Stimulated activated CD4-positive, alpha-beta T cell treated with anti-CD3 and anti-CD28 coated beads, TNF-alpha, amount 100 ng/mL, for 48 hours (primary cell): ENCODE measurements around the gene PCDHGB5.
"Not testable (repeated sequence)": the region's sequence is repeated elsewhere in the genome, so short reads cannot be mapped to it uniquely, and the experiment has no call there.

Experiments used
- DNase-seq, 3 donors: peaks; one replicate each; pipeline ENCODE4 v3.0.0-alpha.2; 2020; ENCODE audit warnings: low read depth in 3 of 3

The PCDHGB5 gene

DNA sequence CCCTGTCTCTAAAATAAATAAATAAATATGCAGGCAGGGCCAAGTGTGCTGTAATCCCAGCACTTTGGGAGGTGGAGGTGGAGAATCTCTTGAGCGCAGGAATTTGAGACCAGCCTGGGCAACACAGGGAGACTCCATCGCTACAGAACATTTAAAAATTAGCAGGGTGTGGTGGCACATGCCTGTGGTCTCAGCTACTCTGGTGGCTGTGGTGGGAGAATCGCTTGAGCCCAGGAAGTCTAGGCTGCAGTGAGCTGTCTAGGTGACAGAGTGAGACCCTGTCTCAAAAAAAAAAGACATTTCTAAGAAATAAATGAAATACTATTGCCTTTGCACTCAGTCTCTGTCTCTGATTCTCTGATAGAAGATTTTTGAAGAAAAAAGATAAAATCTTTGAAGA is 13.8 kb downstream of the PCDHGB5 start:
- no peak for DNase-seq

- peak in 1 of 3 donors; percentile 22 for DNase-seq
Measured at GRCh38 chr5:141412854-141413539, 15.2 kb downstream of the PCDHGB5 start, which contains the start of gene PCDHGA10. PCDHGA10 (plus strand) TSS chr5:141412987; CDS start chr5:141413176, 189 bp downstream.

GRCh38 chr5:141413540-141414069 is 15.9 kb downstream of the PCDHGB5 start:
- DNase-seq, result no peak

GRCh38 chr5:141414548-141415274 is 17.0 kb downstream of the PCDHGB5 start:
- not testable (repeated sequence) for DNase-seq

- DNase-seq, result not testable (repeated sequence)
Measured at GRCh38 chr5:141415275-141415618, 17.5 kb downstream of the PCDHGB5 start.

- peak in 2 of 3 donors; percentile 19 to 50 for DNase-seq
Measured at GRCh38 chr5:141417494-141418172, 19.9 kb downstream of the PCDHGB5 start, which contains the start of gene PCDHGB7. PCDHGB7 (plus strand) TSS chr5:141417677; CDS start chr5:141417860, 183 bp downstream.

DNA sequence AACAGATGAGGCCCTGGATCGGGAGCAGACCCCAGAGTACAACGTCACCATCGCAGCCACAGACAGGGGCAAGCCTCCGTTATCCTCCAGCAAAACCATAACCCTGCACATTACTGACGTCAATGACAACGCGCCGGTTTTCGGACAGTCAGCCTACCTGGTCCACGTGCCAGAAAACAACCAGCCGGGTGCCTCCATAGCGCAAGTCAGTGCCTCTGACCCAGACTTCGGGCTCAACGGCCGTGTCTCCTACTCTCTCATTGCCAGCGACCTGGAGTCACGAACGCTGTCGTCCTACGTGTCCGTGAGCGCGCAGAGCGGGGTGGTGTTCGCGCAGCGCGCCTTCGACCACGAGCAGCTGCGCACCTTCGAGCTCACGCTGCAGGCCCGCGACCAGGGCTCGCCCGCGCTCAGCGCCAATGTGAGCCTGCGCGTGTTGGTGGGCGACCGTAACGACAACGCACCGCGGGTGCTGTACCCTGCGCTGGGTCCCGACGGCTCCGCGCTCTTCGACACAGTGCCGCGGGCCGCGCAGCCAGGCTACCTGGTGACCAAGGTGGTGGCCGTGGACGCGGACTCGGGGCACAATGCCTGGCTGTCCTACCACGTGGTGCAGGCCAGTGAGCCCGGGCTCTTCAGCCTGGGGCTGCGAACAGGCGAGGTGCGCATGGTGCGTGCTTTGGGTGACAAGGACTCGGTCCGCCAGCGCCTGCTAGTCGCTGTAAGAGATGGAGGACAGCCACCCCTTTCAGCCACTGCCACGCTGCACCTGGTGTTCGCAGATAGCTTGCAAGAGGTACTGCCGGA is 21.5 kb downstream of the PCDHGB5 start:
- no peak for DNase-seq

GRCh38 chr5:141420855-141421488 is 23.2 kb downstream of the PCDHGB5 start, which contains the start of gene PCDHGA11:
PCDHGA11 (plus strand) TSS chr5:141421051; CDS start chr5:141421228, 177 bp downstream.
- DNase-seq, result peak in 1 of 3 donors; percentile 24

DNA sequence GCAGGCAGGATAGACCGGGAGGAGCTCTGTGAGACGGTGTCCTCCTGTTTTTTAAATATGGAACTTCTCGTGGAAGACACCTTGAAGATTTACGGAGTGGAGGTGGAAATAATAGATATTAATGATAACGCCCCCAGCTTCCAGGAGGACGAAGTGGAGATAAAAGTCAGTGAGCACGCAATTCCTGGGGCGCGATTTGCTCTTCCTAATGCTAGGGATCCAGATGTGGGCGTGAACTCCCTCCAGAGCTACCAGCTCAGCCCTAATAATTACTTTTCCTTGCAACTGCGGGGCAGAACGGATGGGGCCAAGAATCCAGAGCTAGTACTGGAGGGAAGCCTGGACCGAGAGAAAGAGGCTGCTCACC is 23.7 kb downstream of the PCDHGB5 start:
- no peak for DNase-seq

DNA sequence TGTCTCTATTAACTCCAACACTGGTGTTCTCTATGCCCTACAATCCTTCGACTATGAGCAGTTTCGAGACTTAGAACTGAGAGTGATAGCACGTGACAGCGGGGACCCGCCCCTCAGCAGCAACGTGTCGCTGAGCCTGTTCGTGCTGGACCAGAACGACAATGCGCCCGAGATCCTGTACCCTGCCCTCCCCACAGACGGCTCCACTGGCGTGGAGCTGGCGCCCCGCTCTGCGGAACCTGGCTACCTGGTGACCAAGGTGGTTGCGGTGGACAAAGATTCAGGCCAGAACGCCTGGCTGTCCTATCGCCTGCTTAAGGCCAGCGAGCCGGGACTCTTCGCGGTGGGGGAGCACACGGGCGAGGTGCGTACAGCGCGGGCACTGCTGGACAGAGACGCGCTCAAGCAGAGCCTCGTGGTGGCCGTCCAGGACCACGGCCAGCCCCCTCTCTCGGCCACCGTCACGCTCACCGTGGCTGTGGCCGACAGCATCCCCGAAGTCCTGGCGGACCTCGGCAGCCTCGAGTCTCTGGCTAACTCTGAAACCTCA is 25.1 kb downstream of the PCDHGB5 start:
- no peak for DNase-seq

DNA sequence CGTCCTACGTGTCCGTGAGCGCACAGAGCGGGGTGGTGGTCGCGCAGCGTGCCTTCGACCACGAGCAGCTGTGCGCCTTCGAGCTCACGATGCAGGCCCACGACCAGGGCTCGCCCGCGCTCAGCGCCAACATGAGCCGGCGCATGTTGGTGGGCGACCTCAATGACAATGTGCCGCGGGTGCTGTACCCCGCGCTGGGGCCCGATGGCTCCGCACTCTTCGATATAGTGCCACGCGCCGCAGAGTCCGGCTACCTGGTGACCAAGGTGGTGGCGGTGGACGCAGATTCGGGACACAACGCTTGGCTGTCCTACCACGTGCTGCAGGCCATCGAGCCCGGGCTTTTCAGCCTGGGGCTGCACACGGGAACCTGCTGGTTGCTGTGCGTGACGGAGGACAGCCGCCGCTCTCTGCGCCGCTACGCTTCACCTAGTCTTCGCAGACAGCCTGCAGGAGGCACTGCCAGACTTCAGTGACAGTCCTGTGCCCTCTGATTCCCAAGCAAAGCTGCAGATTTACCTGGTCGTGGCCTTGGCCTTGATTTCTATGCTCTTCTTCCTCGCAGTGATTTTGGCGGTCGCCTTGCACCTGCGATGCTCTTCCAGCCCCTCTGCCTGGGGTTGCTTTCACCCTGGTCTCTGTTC is 30.2 kb downstream of the PCDHGB5 start:
- DNase-seq, result no peak

GRCh38 chr5:141430332-141431113 is 32.8 kb downstream of the PCDHGB5 start, which contains the start of gene PCDHGA12:
PCDHGA12 (plus strand) TSS chr5:141430507; CDS start chr5:141430760, 253 bp downstream.
- no peak for DNase-seq

GRCh38 chr5:141431286-141431685 is 33.5 kb downstream of the PCDHGB5 start:
- DNase-seq, result no peak

DNA sequence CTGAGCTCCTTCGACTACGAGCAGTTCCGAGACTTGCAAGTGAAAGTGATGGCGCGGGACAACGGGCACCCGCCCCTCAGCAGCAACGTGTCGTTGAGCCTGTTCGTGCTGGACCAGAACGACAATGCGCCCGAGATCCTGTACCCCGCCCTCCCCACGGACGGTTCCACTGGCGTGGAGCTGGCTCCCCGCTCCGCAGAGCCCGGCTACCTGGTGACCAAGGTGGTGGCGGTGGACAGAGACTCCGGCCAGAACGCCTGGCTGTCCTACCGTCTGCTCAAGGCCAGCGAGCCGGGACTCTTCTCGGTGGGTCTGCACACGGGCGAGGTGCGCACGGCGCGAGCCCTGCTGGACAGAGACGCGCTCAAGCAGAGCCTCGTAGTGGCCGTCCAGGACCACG is 34.6 kb downstream of the PCDHGB5 start:
- DNase-seq, result not testable (repeated sequence)

- DNase-seq, result not testable (repeated sequence)
Measured at GRCh38 chr5:141432726-141433125, 35.0 kb downstream of the PCDHGB5 start.

GRCh38 chr5:141434006-141434405 is 36.3 kb downstream of the PCDHGB5 start:
- no peak for DNase-seq

DNA sequence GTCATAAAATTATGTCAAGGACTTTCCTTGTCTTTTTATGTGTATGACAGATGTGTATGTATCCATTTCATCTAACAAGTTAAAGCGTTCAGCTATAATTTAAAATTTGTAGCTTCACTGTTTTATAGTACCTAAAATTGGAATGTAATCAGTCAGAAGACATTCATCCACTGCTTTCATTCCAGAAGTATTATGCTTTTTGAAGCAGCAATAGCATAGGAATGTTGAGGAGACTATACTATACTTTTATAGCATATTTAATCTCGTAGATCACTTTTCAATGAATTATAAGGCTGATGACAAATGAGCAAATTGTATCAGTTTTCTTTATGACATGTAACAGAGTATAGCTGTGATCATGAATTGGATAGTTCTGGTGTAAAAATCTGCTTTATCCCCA is 39.5 kb downstream of the PCDHGB5 start:
- no peak for DNase-seq

DNA sequence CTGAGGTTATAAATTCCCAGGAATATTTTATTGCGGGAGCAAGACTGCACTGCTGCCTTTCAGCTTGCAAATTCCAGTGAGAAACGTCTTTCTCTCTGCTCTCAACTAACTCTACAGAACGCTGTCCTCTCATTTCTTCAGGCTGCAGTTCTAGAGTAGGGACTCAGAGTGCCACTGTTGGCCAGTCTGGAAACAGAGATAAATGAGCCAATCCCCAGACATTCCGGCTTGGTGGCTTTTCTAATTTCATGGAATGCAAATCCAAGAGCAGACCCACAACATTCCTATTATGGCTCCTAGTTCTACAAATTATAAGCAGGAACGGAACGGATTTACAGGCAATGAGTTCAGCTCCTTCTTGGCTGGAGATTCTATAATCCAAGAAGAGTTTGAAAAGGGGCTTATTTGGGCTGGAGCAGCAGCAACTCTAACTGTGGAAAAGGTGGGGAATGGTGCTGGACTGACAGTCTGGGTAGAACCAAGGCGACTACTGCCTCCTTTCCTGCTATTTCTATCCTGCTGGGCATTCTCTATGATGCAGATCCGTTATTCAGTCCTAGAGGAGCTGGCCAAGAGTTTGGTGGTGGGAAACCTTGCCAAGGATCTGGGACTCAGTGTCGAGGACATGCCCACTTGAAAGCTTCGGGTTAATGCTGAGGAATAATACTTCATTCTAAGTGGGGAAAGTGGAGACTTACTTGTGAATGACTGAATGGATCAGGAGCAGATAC is 41.8 kb downstream of the PCDHGB5 start:
- no peak for DNase-seq
